Osteoblast (primary cell): ENCODE measurements around the gene TRRAP. TPM values are rescaled to one million over a fixed set of nuclear protein-coding genes. Genes with fewer than 3 reads are reported as not detected.

Experiments used
- DNase-seq: peaks from one replicate; pipeline ENCODE4 v3.0.0; 2011; ENCODE audit warnings: low spot score, mixed read lengths; ENCODE audit not compliant: insufficient read length; ENCODE audit errors: missing footprints
- H2AFZ ChIP-seq: 2 replicates; pipeline ENCODE4 v1.6.0; 2011; ENCODE audit warnings: mild to moderate bottlenecking, low read length
- H3K27ac ChIP-seq: 2 replicates; pipeline ENCODE4 v1.5.1; 2011; ENCODE audit warnings: mild to moderate bottlenecking, low read depth, low read length, moderate library complexity
- H3K27me3 ChIP-seq: 2 replicates; pipeline ENCODE4 v1.6.0; 2012; ENCODE audit warnings: mild to moderate bottlenecking, control low read depth, inconsistent platforms, low read length, moderate library complexity; ENCODE audit not compliant: insufficient read depth
- H3K36me3 ChIP-seq: 2 replicates; pipeline ENCODE4 v1.5.1; 2011; ENCODE audit warnings: mild to moderate bottlenecking, low read length, control low read depth, moderate library complexity; ENCODE audit not compliant: insufficient read depth
- H3K4me1 ChIP-seq: 2 replicates; pipeline ENCODE4 v1.5.1; 2011; ENCODE audit warnings: mild to moderate bottlenecking, low read length, control low read depth, moderate library complexity; ENCODE audit not compliant: insufficient read depth
- H3K4me2 ChIP-seq: 2 replicates; pipeline ENCODE4 v1.6.0; 2011; ENCODE audit warnings: mild to moderate bottlenecking, low read length; ENCODE audit not compliant: insufficient read depth
- H3K4me3 ChIP-seq: fragments of 200-600 bp; sonication (generic); 3 replicates; pipeline ENCODE4 v1.5.1; 2012; ENCODE audit warnings: mild to moderate bottlenecking, low read length, inconsistent platforms; ENCODE audit not compliant: insufficient read depth
- H3K79me2 ChIP-seq: 2 replicates; pipeline ENCODE4 v1.6.0; 2012; ENCODE audit warnings: mild to moderate bottlenecking, low read length, control low read depth, inconsistent platforms; ENCODE audit not compliant: insufficient read depth
- H3K9me3 ChIP-seq: 2 replicates; pipeline ENCODE4 v1.5.1; 2011; ENCODE audit warnings: low read depth, low read length, control low read depth
- H4K20me1 ChIP-seq: 2 replicates; pipeline ENCODE4 v1.6.0; 2012; ENCODE audit warnings: mild to moderate bottlenecking, low read length, control low read depth; ENCODE audit not compliant: insufficient read depth
- total RNA-seq: library from RNA; depleted of rRNA; stranded (reverse); fragments of >200 nt; gene quantifications from 2 replicates; pipeline ENCODE4 v1.2.3, GENCODE V29; 2012
- TF ChIP-seq, protein P1 (sequence below): IDR thresholded peaks from 2 replicates; pipeline ENCODE4 v1.5.1; 2011; ENCODE audit warnings: mild to moderate bottlenecking, low read depth, low read length, moderate library complexity; ENCODE audit errors: extremely low read depth

The TRRAP gene
- total RNA-seq, 1 donor, result 17.7 TPM

DNA sequence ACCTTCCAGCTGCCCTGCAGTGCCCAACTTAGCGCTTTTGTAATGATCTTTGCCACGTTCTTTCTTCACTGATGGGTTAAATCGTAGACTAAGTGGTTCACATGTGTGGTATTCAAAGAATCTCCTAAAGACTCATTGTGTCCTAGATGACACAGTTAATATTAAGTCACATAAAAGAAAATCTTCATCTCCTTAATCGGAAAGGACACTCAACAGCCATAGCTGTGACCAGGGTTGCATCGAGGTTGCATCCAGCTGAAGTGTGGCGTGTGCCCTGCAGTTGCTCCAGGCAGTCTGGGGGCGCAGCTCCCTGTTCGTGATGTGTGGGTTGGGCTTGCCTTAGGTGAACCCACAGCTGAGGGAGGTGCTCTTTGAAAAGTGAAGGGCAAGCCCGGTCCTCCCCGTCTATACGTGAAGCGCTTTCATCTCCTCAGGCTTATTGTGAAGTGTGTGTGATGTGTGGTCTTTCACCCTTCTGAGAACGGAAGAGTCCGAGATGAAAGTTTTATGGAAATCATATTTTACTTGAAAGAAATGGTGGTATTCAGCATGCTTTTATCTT is 122.7 kb downstream of the TRRAP start:
- Histone ChIP-seq H3K4me3 (no peak overlapping the region), H3K4me2 (no peak overlapping the region), H3K27me3 (no peaks in the 10 kb centered on the region), H2AFZ (no peak overlapping the region), H3K9me3 (no peaks in the 10 kb centered on the region), H4K20me1 (peaks cover 4% of the 10 kb centered on the region), H3K79me2 (no peaks in the 10 kb centered on the region), H3K36me3 (peaks cover 61% of the 10 kb centered on the region), H3K27ac (no peak overlapping the region), H3K4me1 (peaks cover 5% of the 10 kb centered on the region)
- TF ChIP-seq, protein P1, sequence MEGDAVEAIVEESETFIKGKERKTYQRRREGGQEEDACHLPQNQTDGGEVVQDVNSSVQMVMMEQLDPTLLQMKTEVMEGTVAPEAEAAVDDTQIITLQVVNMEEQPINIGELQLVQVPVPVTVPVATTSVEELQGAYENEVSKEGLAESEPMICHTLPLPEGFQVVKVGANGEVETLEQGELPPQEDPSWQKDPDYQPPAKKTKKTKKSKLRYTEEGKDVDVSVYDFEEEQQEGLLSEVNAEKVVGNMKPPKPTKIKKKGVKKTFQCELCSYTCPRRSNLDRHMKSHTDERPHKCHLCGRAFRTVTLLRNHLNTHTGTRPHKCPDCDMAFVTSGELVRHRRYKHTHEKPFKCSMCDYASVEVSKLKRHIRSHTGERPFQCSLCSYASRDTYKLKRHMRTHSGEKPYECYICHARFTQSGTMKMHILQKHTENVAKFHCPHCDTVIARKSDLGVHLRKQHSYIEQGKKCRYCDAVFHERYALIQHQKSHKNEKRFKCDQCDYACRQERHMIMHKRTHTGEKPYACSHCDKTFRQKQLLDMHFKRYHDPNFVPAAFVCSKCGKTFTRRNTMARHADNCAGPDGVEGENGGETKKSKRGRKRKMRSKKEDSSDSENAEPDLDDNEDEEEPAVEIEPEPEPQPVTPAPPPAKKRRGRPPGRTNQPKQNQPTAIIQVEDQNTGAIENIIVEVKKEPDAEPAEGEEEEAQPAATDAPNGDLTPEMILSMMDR, result no peak
- peak; percentile 34 for DNase-seq

DNA sequence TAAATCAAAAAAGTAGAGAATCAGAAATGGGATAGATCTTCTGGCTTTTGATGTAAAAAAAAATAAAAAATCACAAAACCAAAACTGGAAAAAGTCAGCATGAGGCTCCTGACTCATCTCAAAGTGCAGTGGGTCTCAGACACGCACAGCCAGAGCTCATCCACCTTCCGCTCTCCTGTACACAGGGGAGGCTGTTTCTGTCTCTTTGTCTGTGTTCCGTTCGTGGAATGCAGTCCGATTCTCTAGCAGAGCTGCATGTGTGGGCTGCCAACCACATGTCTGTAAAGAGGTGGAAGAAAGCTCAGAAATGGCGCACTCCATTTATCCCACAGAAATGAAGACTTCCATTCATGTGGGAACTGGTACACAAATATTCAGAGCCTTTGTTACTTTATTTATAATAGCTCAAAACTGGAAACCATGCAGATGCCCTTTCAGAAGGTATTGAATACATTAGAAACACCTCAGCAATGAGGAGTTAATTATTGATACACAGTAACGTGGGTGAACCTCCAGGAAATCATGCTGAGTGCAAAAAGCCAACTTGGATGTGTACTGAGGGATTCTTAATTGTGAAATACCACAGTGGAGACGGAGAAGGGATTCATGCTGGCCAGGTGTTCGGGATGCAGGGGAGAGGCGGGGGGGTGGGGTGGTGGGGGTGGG is 123.3 kb downstream of the TRRAP start:
- H3K4me3 ChIP-seq, result no peak overlapping the region
- no peaks in the 10 kb centered on the region for H3K27me3 ChIP-seq
- no peaks in the 10 kb centered on the region for H3K9me3 ChIP-seq
- H4K20me1 ChIP-seq, result peaks cover 4% of the 10 kb centered on the region
- H3K27ac ChIP-seq, result no peak overlapping the region
- peak; percentile 37 for DNase-seq
- no peak overlapping the region for H3K4me2 ChIP-seq
- H3K79me2 ChIP-seq, result no peaks in the 10 kb centered on the region
- TF ChIP-seq, protein P1, result no peak
- peaks cover 64% of the 10 kb centered on the region for H3K36me3 ChIP-seq
- H3K4me1 ChIP-seq, result peaks cover 5% of the 10 kb centered on the region
- H2AFZ ChIP-seq, result no peak overlapping the region

DNA sequence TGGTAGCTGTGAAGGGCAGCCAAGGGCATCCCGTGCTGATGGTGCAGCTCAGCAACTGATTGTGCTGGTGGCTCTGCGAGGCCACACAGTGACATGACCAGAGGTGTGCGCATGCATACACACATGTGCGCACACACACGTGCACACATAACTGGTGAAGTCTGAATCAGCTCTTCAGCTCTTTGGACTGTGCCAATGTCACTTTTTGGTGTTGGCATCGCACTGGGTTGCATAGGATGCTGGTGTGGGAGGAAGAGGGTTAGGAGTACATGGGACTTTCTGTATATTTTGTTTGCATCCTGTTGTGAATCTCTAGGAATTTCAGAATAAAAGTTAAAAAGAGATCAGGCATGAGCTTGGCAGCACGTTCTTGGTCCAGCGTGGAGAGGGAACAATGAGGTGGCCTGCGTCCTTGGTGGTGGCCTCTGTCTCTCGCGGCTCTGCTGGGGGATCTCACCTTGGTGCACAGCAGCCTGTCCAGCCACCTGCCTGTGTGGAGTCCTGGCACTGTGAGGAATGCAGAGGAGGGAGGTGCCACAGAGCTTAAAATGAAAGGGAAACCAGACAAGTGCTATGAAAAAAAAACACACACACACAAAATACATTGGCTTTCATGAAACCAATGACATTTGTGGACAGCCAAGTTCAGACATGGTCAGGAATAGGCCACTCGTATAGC is 124.0 kb downstream of the TRRAP start:
- H3K27ac ChIP-seq, result no peak overlapping the region
- peak; percentile 49 for DNase-seq
- no peaks in the 10 kb centered on the region for H3K79me2 ChIP-seq
- peaks cover 4% of the 10 kb centered on the region for H4K20me1 ChIP-seq
- peaks cover 69% of the 10 kb centered on the region for H3K36me3 ChIP-seq
- no peaks in the 10 kb centered on the region for H3K9me3 ChIP-seq
- H3K4me1 ChIP-seq, result peaks cover 5% of the 10 kb centered on the region
- H2AFZ ChIP-seq, result no peak overlapping the region
- no peaks in the 10 kb centered on the region for H3K27me3 ChIP-seq
- H3K4me3 ChIP-seq, result no peak overlapping the region
- H3K4me2 ChIP-seq, result no peak overlapping the region
- TF ChIP-seq, protein P1, result no peak

DNA sequence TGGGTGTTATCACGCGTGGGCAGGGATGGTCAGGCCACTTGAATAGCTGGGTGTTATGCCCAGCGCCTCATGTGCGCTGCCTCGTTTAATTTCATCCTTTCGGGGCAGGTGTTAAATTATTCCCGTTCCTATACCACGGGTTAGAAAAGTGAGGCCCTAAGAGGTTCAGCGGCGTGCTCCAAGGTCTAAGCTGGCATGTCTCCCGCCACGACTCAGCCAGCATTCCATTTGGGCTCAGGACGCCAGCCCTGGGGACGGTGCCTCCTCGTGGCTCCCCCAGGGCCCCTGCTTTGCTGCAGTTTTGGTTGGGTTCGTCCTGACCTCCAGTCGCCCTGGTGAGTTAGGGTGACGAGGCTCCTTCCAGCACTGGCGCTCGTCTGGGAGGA is 124.5 kb downstream of the TRRAP start:
- Histone ChIP-seq H3K27me3 (no peaks in the 10 kb centered on the region), H3K4me2 (no peak overlapping the region), H3K79me2 (no peaks in the 10 kb centered on the region), H3K9me3 (no peaks in the 10 kb centered on the region), H3K4me3 (no peak overlapping the region), H3K27ac (no peak overlapping the region), H3K36me3 (peaks cover 65% of the 10 kb centered on the region), H2AFZ (no peak overlapping the region), H4K20me1 (peaks cover 4% of the 10 kb centered on the region), H3K4me1 (peaks cover 5% of the 10 kb centered on the region)
- TF ChIP-seq, protein P1, result no peak
- DNase-seq, result peak; percentile 45
